NCI-H526 (cell line): Measurements from ENCODE around the gene TNIP1.

Experiments used
- DNase-seq, 2 experiments: peaks; one replicate each; lab custom pipeline; 2025; lab: John Stamatoyannopoulos, UW

The TNIP1 gene

GRCh38 chr5:151022511-151023018, 58.3 kb downstream of the TNIP1 start:
- no peak for DNase-seq

GRCh38 chr5:151021746-151022145, 59.1 kb downstream of the TNIP1 start:
- DNase-seq, result no peak

- DNase-seq, result peak; percentile 13 to 72
Observed at GRCh38 chr5:151020304-151021110, 60.3 kb downstream of the TNIP1 start, which contains the start of gene GPX3. TSS of gene GPX3 (plus strand) at chr5:151020591. CDS start at chr5:151020655, 64 bp downstream.

- DNase-seq, result no peak
Observed at GRCh38 chr5:151019331-151019730, 61.5 kb downstream of the TNIP1 start.

GRCh38 chr5:151018846-151019245, 62.0 kb downstream of the TNIP1 start:
- no peak for DNase-seq

GRCh38 chr5:151017897-151018296, 62.9 kb downstream of the TNIP1 start:
- DNase-seq, result no peak

GRCh38 chr5:151016700-151017099, 64.1 kb downstream of the TNIP1 start:
- DNase-seq, result no peak

- no peak for DNase-seq
Observed at GRCh38 chr5:151015974-151016587, 64.8 kb downstream of the TNIP1 start.

GRCh38 chr5:151014680-151015343, 66.0 kb downstream of the TNIP1 start:
- no peak for DNase-seq

- no peak for DNase-seq
Observed at GRCh38 chr5:151012862-151013261, 68.0 kb downstream of the TNIP1 start.

GRCh38 chr5:151008906-151009305, 71.9 kb downstream of the TNIP1 start:
- no peak for DNase-seq

- no peak for DNase-seq
Observed at GRCh38 chr5:151008210-151008491, 72.7 kb downstream of the TNIP1 start.

- no peak for DNase-seq
Observed at GRCh38 chr5:151007430-151008209, 73.2 kb downstream of the TNIP1 start.

- no peak for DNase-seq
Observed at GRCh38 chr5:151006704-151007334, 74.0 kb downstream of the TNIP1 start.

GRCh38 chr5:151005950-151006576, 74.8 kb downstream of the TNIP1 start:
- DNase-seq, result no peak

GRCh38 chr5:151005187-151005949, 75.5 kb downstream of the TNIP1 start:
- no peak for DNase-seq

GRCh38 chr5:151004499-151004898, 76.3 kb downstream of the TNIP1 start:
- DNase-seq, result no peak

- DNase-seq, result no peak
Observed at GRCh38 chr5:151003503-151003860, 77.4 kb downstream of the TNIP1 start.

GRCh38 chr5:151002681-151003502, 77.9 kb downstream of the TNIP1 start:
- no peak for DNase-seq

GRCh38 chr5:151002250-151002649, 78.6 kb downstream of the TNIP1 start:
- DNase-seq, result peak in 1 of 2 experiments; percentile 35
